NCI-H128 (cell line): ENCODE measurements around the gene CCND1.

Experiments
- DNase-seq: peaks from one replicate; lab custom pipeline; 2025; ENCODE audit not compliant: unreplicated experiment; lab: John Stamatoyannopoulos, UW

The CCND1 gene

DNA sequence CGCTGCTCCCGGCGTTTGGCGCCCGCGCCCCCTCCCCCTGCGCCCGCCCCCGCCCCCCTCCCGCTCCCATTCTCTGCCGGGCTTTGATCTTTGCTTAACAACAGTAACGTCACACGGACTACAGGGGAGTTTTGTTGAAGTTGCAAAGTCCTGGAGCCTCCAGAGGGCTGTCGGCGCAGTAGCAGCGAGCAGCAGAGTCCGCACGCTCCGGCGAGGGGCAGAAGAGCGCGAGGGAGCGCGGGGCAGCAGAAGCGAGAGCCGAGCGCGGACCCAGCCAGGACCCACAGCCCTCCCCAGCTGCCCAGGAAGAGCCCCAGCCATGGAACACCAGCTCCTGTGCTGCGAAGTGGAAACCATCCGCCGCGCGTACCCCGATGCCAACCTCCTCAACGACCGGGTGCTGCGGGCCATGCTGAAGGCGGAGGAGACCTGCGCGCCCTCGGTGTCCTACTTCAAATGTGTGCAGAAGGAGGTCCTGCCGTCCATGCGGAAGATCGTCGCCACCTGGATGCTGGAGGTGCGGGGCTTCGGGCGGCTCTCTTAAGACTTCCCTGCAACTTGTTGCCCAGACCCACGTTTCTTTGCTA is at the start of gene CCND1:
TSS of gene CCND1 (plus strand) at position 162 of the 587 bp plus-strand sequence. CDS start at position 320, 158 bp downstream.
- no peak for DNase-seq

- no peak for DNase-seq
Measured at GRCh38 chr11:69592986-69593650, 47.8 kb upstream of the CCND1 start.

- no peak for DNase-seq
Measured at GRCh38 chr11:69593851-69594250, 47.1 kb upstream of the CCND1 start.

DNA sequence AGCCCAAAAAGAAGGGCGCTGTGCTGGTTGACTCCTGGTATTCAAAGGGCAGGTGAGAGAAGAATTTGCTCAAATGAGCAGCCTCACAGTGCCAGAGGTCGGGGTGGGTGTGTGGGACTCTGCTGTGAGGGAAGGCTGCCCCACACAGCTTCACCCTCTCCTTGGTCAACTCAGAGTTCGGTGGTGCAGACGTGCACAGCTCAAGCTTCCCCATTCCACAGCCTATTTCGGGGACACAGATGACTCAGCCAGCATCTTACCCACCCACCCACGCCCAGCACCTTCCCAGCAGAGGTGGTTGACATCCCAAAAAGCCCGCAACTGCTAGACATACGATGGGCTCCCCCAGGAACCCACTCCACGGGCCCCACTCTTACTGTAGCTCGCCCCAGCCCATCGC is 46.5 kb upstream of the CCND1 start:
- DNase-seq: no peak

- DNase-seq: no peak
Measured at GRCh38 chr11:69595805-69596665, 44.9 kb upstream of the CCND1 start.

DNA sequence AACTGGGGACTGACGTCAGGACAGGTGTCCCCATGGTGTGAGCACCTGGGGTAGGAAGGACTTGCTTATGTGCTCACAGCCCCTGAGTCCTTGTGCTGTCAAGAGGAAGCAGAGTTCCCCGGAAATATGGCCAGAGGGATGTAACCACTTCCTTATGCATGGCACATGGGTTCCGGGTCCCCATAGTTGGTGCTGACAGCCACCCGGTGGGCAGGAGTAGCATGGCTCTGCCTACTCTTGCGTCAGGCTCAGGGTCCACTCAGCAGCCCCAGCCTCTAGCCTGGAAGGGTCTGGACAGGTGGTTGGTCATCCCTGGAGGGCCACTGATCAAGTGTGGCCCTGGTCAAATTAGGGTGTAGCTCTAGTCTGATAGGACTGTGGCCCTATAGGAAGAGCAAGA is 42.8 kb upstream of the CCND1 start:
- no peak for DNase-seq

- DNase-seq: no peak
Measured at GRCh38 chr11:69599502-69599901, 41.5 kb upstream of the CCND1 start.

- DNase-seq: no peak
Measured at GRCh38 chr11:69600001-69600400, 41.0 kb upstream of the CCND1 start.

DNA sequence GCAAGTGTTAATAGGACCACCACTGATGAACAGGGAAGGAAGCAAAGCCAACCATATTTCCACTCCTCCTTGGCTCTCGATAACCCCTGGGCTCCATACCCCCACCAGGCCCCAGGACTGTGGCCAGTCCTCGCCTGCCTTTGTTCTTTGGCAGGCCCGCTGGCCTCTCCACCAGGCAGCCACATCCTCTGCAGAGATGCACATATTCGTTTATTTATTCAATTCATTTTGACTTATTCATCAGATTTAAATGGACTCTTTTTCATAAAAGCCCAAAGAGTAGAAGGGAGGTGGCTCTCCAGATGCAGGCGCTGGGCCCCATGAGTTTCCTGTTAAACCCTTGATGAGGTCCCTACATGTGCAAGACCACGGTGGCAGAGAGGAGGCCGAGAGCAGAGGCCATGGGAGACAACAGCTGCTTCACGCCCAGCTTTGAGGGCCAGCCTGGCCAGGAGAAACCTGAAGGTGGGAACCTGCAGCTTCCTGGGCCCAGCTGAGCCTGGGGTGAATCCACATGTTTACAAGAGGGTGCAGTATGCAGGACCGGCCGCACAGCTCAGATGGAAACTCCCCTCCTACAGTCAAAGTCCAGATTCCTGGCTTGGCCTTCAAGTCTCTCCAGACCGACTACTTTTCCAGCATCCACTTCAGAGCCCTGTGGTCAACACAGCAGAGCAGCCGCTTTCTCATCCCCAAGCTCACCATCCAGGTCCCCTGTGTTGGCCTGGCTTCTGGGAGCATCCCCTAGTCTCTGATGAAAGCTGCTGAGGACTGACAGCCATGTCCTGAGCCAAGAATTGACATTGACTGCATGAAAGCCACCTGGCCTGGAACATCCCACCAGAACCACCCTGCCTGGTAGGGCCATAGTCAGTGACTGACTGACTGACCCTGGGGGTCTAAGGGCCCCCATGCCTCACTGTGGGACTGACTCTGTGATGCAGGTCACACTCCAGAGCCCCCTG is 39.7 kb upstream of the CCND1 start:
- no peak for DNase-seq

GRCh38 chr11:69603111-69603836 is 37.7 kb upstream of the CCND1 start:
- DNase-seq: no peak

GRCh38 chr11:69604055-69604454 is 36.9 kb upstream of the CCND1 start:
- DNase-seq: no peak

DNA sequence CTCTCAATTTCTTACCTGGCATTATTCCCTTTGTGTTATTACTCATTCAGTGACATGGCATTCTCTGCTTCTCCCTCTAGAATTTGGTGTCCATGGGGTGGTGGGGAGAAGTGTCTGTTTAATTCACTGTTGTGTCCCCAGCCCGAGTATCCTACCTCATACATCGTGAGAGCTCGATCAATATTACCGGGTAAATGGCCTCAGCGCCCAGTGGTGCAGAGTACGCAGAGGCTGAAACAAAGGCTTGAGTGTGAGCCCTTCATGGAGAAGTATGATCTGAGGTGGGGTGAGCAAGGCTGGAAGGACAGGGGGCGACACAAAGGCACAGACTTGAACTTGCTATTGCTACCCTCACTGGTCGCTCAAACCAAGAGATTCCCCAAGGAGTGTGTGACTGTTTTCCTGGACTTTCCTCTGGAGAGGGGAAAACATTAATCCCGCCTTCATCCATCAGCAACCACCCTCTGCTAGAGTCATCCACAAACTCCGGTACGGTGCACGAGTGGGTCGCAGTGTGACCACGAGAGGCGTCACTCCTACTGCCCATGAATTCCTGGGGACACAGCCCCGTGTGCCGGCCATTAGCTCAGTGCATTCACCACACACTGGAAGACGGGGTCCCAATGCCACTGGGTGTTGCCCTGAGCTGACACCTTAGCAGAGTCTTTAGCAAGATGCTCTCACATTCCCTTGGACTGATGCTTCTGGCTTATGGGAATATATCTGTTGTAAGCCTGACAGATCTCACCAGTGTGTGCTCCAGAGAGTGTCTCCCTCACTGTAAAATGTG is 35.0 kb upstream of the CCND1 start:
- DNase-seq: no peak

DNA sequence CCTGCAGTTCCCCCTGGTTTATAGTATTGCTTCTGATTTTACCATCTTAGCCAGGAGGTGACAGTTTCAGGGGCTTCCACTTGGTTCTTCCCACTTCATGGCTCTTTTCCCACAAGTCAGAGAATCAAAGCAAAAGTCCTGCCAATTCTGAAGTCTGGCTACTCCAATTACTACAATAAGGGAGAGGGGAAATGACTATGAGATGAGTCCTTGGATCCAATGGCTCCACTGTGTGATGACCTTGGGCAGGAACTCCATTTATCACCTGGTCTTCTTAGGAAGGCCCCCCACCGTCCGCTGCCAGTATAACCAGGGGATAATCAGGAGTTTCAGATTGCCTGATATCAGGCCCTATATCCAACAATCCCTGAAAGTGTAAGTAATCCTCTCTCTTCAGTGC is 31.6 kb upstream of the CCND1 start:
- no peak for DNase-seq

GRCh38 chr11:69611548-69612526 is 29.1 kb upstream of the CCND1 start:
- no peak for DNase-seq

DNA sequence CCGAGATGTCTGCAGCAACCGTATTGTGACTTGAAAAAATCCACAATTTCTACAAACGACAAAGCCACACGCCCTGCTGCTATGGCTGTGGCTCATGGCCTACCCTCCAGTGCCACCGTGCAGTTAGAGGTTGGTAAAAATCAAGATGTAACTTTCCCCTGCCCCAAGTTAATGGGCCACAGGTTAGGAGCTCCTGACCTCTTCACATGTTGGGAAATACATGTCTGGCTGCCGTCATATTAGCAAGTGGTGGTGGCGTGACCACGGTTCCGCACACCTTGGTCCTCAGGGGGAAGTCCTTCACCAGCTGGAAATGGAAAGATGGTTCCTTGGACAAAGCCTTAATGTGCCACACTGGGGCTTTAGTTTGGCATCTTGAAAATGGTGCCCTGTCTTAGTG is 27.4 kb upstream of the CCND1 start:
- no peak for DNase-seq

- no peak for DNase-seq
Measured at GRCh38 chr11:69614085-69614484, 26.9 kb upstream of the CCND1 start.

- no peak for DNase-seq
Measured at GRCh38 chr11:69615545-69616278, 25.2 kb upstream of the CCND1 start.

DNA sequence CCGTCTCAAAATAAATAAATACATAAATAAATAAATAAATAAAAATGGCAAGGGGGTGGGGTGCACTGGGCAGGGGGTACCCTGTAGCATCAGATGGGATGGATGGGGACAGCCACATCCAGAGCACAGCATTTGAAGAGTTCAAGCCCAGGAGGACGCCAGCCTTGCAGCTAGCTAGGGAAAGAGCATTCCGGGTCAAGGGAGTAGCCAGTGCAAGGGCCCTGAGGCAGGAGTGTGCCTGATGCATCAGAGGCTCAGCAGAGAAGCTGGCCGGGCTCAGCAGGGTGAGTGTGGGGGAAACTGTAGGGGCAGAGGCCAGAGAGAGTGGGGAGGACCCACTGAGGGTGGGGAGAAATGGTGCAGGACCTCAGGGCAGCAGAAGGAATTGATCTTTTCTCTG is 23.7 kb upstream of the CCND1 start:
- DNase-seq: no peak
